Adrenal gland (tissue), 12 donors: Measurements from ENCODE around the gene PRRC2B. TPM values are rescaled to one million over a fixed set of nuclear protein-coding genes. Genes with fewer than 3 reads are reported as not detected.
"Not testable (repeated sequence)": the region's sequence is repeated elsewhere in the genome, so short reads cannot be mapped to it uniquely, and the experiment has no call there.

Experiments
- DNase-seq, 7 donors: peaks; one replicate each; pipeline ENCODE4 v3.0.0-alpha.2; 2019 to 2020
- H3K27ac ChIP-seq, 5 donors: fragments of 200-600 bp; sonication (generic) in 4 of 5; 1 replicate in 3 of 5; 2 replicates in 2 of 5; pipeline versions ENCODE4 v1.5.1 to v1.8.0; 2016 to 2020; ENCODE audit warnings: mild to moderate bottlenecking in 1 of 5
- H3K27me3 ChIP-seq: fragments of 200-600 bp; 2 replicates; pipeline ENCODE4 v1.8.0; 2021
- H3K36me3 ChIP-seq, 2 donors: fragments of 200-600 bp; replicated peaks in 1 of 2; 1 replicate in 1 of 2; 2 replicates in 1 of 2; pipeline versions ENCODE4 v1.5.1 to v1.8.0; 2018 to 2022
- H3K4me1 ChIP-seq, 2 donors: fragments of 200-600 bp; replicated peaks in 1 of 2; 1 replicate in 1 of 2; 2 replicates in 1 of 2; pipeline versions ENCODE4 v1.5.1 to v1.8.0; 2018 to 2021
- H3K4me3 ChIP-seq, 4 donors: fragments of 200-600 bp; sonication (generic) in 3 of 4; one replicate each; pipeline ENCODE4 v1.5.1; 2016 to 2018
- H3K9me3 ChIP-seq, 3 donors: fragments of 200-600 bp; sonication (generic) in 1 of 3; replicated peaks in 1 of 3; 1 replicate in 2 of 3; 2 replicates in 1 of 3; pipeline versions ENCODE4 v1.5.1 to v1.8.0; 2016 to 2021
- CTCF ChIP-seq, 6 experiments: fragments of 450-650 bp in 4 of 6; fragments of 200-600 bp in 2 of 6; sonication (generic) in 1 of 6; IDR thresholded peaks; 1 replicate in 5 of 6; 2 replicates in 1 of 6; pipeline versions ENCODE4 v1.5.1 to v1.8.0; 2016 to 2021; ENCODE audit warnings: antibody characterized with exemption in 6 of 6, mild to moderate bottlenecking in 2 of 6, moderate library complexity in 1 of 6
- POLR2A ChIP-seq, 2 donors: fragments of 450-650 bp; IDR thresholded peaks; one replicate each; pipeline ENCODE4 v1.6.1; 2017; ENCODE audit warnings: antibody characterized with exemption in 2 of 2, mild to moderate bottlenecking in 2 of 2, moderate library complexity in 1 of 2
- WGBS, 4 donors: extraction: QIAGEN DNeasy Blood & Tissue Kit in 2 of 4; methylation state at CpG; one replicate each; pipeline versions ENCODE4 v1.1.5 to v1.1.7; 2013 to 2017; 5-methylcytosine and 5-hydroxymethylcytosine counted together
- intact Hi-C, 2 donors: fragments of 100-400 bp; cut with DNase I; formaldehyde crosslinking; loops; one replicate each; pipeline versions ENCODE4 v1.14.1 to v1.15.0; 2022 to 2023
- polyA plus RNA-seq, 3 donors: library from polyadenylated mRNA; stranded (reverse); fragments of 200-250 nt in 2 of 3; fragments of 350-450 nt in 1 of 3; fragmentation: Illumina TruSeq in 1 of 3; extraction: RNeasy Lipid Tissue Mini Kit (QIAGEN cat#74804) in 1 of 3; gene quantifications; one replicate each; pipeline ENCODE4 v1.2.3, GENCODE V29; 2013 to 2014
- total RNA-seq, 9 donors: library from RNA; depleted of rRNA in 4 of 9; stranded (reverse); fragments of >200 nt in 4 of 9; fragments of 120-200 nt in 1 of 9; fragmentation: NEBNext Ultra II Directional in 1 of 9; extraction: Animal tissue kit (Norgen Biotek cat#: 25700) in 1 of 9; gene quantifications; one replicate each; pipeline versions ENCODE4 v1.1.0 to v1.2.4, GENCODE V29; 2013 to 2023
- donor health status: healthy with polysubstance abuse.
- donor health status: Bipolar disorder and iron deficiency.
- donor health status: DM: yes; HTN: yes; CAD: no.
- donor health status: DM: no; HTN: no; CAD: no.
- donor health status: DM: no; HTN: no; CAD: no.
- donor health status: DM: yes; HTN: yes; CAD: no.

The PRRC2B gene
- total and polyA plus RNA-seq, 12 donors = 42.3 to 255 (median 145) TPM

- no peaks in the 10 kb centered on the region for H3K27me3 ChIP-seq
- intact Hi-C loops = loop anchor here in 1 of 2 donors (10.0 kb wide), 1 partner anchor 84 kb away; no protein-coding TSS in a partner anchor
- H3K4me3 ChIP-seq = no peak overlapping the region
- H3K36me3 ChIP-seq = no peaks in the 10 kb centered on the region
- H3K4me1 ChIP-seq = peaks cover 10 to 21% of the 10 kb centered on the region in 2 donors
- peak in 6 of 7 donors; percentile 62 to 81 (median 65) for DNase-seq
- 28 to 48% (median 44%) methylated on average over 7 of the region's 7 CpGs for WGBS, 4 donors
- no peaks in the 10 kb centered on the region for H3K9me3 ChIP-seq
- TF ChIP-seq CTCF (IDR thresholded peaks at IDR 0.05) = no peak
- no peak for TF ChIP-seq POLR2A (IDR thresholded peaks at IDR 0.05)
- H3K27ac ChIP-seq = peak overlapping the region in 3 of 5 donors; percentile 28 to 50 (median 47)
These were observed 2.9 kb upstream of the PRRC2B start for GRCh38 chr9:131391020-131391419.

DNA sequence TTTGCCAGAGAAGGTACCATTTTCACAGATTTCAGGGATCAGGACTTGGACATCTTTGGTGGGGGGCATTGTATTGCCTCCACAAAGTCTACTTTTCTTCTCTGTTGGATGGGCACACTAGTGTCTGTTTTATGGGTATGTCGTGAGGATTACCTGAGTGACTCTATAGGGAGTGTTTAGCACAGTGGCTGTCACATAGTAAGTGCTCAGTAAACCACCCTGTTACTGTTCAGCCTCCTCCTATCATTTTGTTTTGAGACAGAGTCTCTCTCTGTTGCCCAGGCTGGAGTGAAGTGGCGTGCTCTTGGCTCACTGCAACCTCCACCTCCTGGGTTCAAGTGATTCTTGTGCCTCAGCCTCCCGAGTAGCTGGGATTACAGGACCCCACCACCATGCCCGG lies 2.4 kb upstream of the PRRC2B start:
- DNase-seq = no peak
- intact Hi-C loops = loop anchor here in 1 of 2 donors (10.0 kb wide), 1 partner anchor 83 kb away; no protein-coding TSS in a partner anchor
- H3K4me3 ChIP-seq = no peak overlapping the region
- H3K9me3 ChIP-seq = no peaks in the 10 kb centered on the region
- 87 to 96% (median 91%) methylated on average over 4 of the region's 4 CpGs for WGBS, 4 donors
- no peak for TF ChIP-seq POLR2A (IDR thresholded peaks at IDR 0.05)
- no peak for TF ChIP-seq CTCF (IDR thresholded peaks at IDR 0.05)
- H3K27me3 ChIP-seq = no peaks in the 10 kb centered on the region
- H3K36me3 ChIP-seq = no peaks in the 10 kb centered on the region
- H3K4me1 ChIP-seq = peaks cover 14 to 26% of the 10 kb centered on the region in 2 donors
- peak overlapping the region in 3 of 5 donors; percentile 28 to 50 (median 47) for H3K27ac ChIP-seq

GRCh38 chr9:131394464-131395156 lies 724 bp downstream of the PRRC2B start:
- Histone ChIP-seq H3K36me3 (no peaks in the 10 kb centered on the region), H3K27ac (peak overlapping the region; percentile 81 to 99 (median 94)), H3K27me3 (no peaks in the 10 kb centered on the region), H3K4me1 (peaks cover 37 to 57% of the 10 kb centered on the region in 2 donors), H3K4me3 (peak overlapping the region; percentile 1 to 97 (median 44)), H3K9me3 (no peaks in the 10 kb centered on the region)
- peak in 5 of 7 donors; percentile 48 to 60 (median 56) for DNase-seq
- WGBS, 4 donors = 0 to 1% (median 0%) methylated on average over 9 to 62 of the region's 63 CpGs
- TF ChIP-seq CTCF (IDR thresholded peaks at IDR 0.05) (no peak), POLR2A (IDR thresholded peaks at IDR 0.05) (peak; percentile 15 to 20)
- intact Hi-C loops = loop anchor here in 1 of 2 donors (10.0 kb wide), 1 partner anchor 80 kb away; no protein-coding TSS in a partner anchor

- H3K4me1 ChIP-seq = peaks cover 37 to 65% of the 10 kb centered on the region in 2 donors
- intact Hi-C loops = loop anchor here in 1 of 2 donors (10.0 kb wide), 1 partner anchor 79 kb away; no protein-coding TSS in a partner anchor
- H3K27me3 ChIP-seq = no peaks in the 10 kb centered on the region
- no peak for TF ChIP-seq POLR2A (IDR thresholded peaks at IDR 0.05)
- TF ChIP-seq CTCF (IDR thresholded peaks at IDR 0.05) = no peak
- DNase-seq = no peak
- H3K36me3 ChIP-seq = no peaks in the 10 kb centered on the region
- WGBS, 4 donors = 14 to 23% (median 19%) methylated on average over 12 to 17 of the region's 17 CpGs
- peak overlapping the region in 3 of 4 donors; percentile 2 to 97 (median 63) for H3K4me3 ChIP-seq
- no peaks in the 10 kb centered on the region for H3K9me3 ChIP-seq
- H3K27ac ChIP-seq = peak overlapping the region; percentile 81 to 99 (median 94)
These were observed 1.5 kb downstream of the PRRC2B start for GRCh38 chr9:131395157-131396098.

DNA sequence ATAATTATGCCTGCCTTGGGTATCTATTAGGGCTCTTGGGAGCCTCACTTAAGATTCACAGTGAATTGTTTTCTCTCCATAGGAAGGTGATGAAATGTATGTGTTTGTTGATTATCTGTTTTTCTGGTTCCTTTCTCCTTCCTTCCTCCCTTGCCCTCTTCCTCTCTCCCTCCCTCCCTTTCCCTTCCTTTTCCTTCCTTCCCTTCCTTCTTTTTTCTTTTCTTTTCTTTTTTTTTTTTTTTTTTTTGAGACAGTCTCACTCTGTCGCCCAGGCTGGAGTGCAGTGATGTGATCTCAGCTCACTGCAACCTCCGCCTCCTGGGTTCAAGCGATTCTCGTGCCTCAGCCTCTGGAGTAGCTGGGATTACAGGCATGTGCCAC lies 2.2 kb downstream of the PRRC2B start:
- intact Hi-C loops = loop anchor here in 1 of 2 donors (10.0 kb wide), 1 partner anchor 79 kb away; no protein-coding TSS in a partner anchor
- peaks cover 37 to 68% of the 10 kb centered on the region in 2 donors for H3K4me1 ChIP-seq
- H3K27me3 ChIP-seq, DNase-seq, H3K9me3 ChIP-seq, H3K36me3 ChIP-seq: not testable (repeated sequence)
- WGBS, 4 donors = 40 to 65% (median 59%) methylated on average over 4 of the region's 4 CpGs
- peak overlapping the region in 4 of 5 donors; percentile 17 to 99 (median 96) for H3K27ac ChIP-seq
- peak overlapping the region in 1 of 4 donors; percentile 97 for H3K4me3 ChIP-seq
